A673 (cell line): ENCODE measurements around the gene YKT6. TPM values are rescaled to one million over a fixed set of nuclear protein-coding genes. Genes with fewer than 3 reads are reported as not detected.

ENCODE experiments used
- BruUV-seq: library from RNA; stranded (reverse); fragments of 400-500 nt; replicated peaks from 2 replicates; lab custom pipeline; 2021; lab: Mats Ljungman, UMichigan
- CTCF ChIA-PET: fragments of 300-600 bp; sonication (Branson Sonifier 250); formaldehyde crosslinking; loops from one replicate; lab custom pipeline; 2022; ENCODE audit warnings: antibody characterized with exemption; lab: Charles Lee
- POLR2A ChIA-PET: fragments of 300-600 bp; sonication (Branson Sonifier 250); formaldehyde crosslinking; loops from one replicate; lab custom pipeline; 2022; ENCODE audit warnings: antibody characterized with exemption; ENCODE audit not compliant: low non-redundant PET; lab: Charles Lee
- DNase-seq: peaks from one replicate; pipeline ENCODE4 v3.0.0-alpha.2; 2015; ENCODE audit warnings: low spot score
- H3K27ac ChIP-seq: fragments of 200-600 bp; sonication (generic); 2 replicates; pipeline ENCODE4 v1.5.1; 2016; ENCODE audit warnings: mixed run types, low read depth, mild to moderate bottlenecking, mixed read lengths, antibody characterized with exemption, low read length; ENCODE audit not compliant: poor library complexity, severe bottlenecking
- H3K27me3 ChIP-seq: fragments of 200-600 bp; sonication (generic); replicated peaks from 2 replicates; pipeline ENCODE4 v1.6.1; 2017; ENCODE audit warnings: mixed run types, low read depth, mild to moderate bottlenecking, mixed read lengths, antibody characterized with exemption, low read length; ENCODE audit not compliant: insufficient read depth, poor library complexity
- H3K36me3 ChIP-seq: fragments of 200-600 bp; sonication (generic); 2 replicates; pipeline ENCODE4 v1.6.1; 2016; ENCODE audit warnings: mixed run types, mild to moderate bottlenecking, mixed read lengths, antibody characterized with exemption, low read length; ENCODE audit not compliant: insufficient read depth, poor library complexity, severe bottlenecking
- H3K4me1 ChIP-seq: fragments of 200-600 bp; sonication (generic); 2 replicates; pipeline ENCODE4 v1.6.1; 2017; ENCODE audit warnings: mixed run types, mild to moderate bottlenecking, mixed read lengths, antibody characterized with exemption, low read length; ENCODE audit not compliant: insufficient read depth, poor library complexity, severe bottlenecking
- H3K4me3 ChIP-seq: fragments of 200-600 bp; sonication (generic); 2 replicates; pipeline ENCODE4 v1.5.1; 2016; ENCODE audit warnings: low read depth, mixed run types, mild to moderate bottlenecking, mixed read lengths, low read length; ENCODE audit not compliant: poor library complexity, severe bottlenecking
- H3K9me3 ChIP-seq: fragments of 200-600 bp; sonication (generic); 2 replicates; pipeline ENCODE4 v1.6.1; 2016; ENCODE audit warnings: mixed run types, low read depth, mild to moderate bottlenecking, mixed read lengths, antibody characterized with exemption, low read length; ENCODE audit not compliant: poor library complexity, severe bottlenecking
- EZH2 ChIP-seq: fragments of 200-600 bp; sonication (generic); IDR thresholded peaks from 2 replicates; pipeline ENCODE4 v1.6.1; 2017; ENCODE audit warnings: borderline replicate concordance, low read depth, mild to moderate bottlenecking, mixed read lengths, antibody characterized with exemption, low read length; ENCODE audit not compliant: poor library complexity, severe bottlenecking
- intact Hi-C: fragments of 100-400 bp; cut with micrococcal nuclease; formaldehyde crosslinking; loops from one replicate; pipeline ENCODE4 v1.10.0; 2022; ENCODE audit not compliant: unreplicated experiment
- total RNA-seq: library from RNA; stranded (reverse); gene quantifications from 2 replicates; pipeline ENCODE4 v1.2.3, GENCODE V29; 2021
- TF ChIP-seq, protein P1 (sequence below): fragments of 300-800, 200-600 bp; sonication (generic); conservative IDR thresholded peaks from 2 replicates; pipeline ENCODE4 v1.5.1; 2017; ENCODE audit warnings: low read depth, mild to moderate bottlenecking, antibody characterized with exemption, low read length, moderate library complexity, mixed read lengths

Gene YKT6
- total RNA-seq, 1 experiment from 2014 or later, result 140 TPM

DNA sequence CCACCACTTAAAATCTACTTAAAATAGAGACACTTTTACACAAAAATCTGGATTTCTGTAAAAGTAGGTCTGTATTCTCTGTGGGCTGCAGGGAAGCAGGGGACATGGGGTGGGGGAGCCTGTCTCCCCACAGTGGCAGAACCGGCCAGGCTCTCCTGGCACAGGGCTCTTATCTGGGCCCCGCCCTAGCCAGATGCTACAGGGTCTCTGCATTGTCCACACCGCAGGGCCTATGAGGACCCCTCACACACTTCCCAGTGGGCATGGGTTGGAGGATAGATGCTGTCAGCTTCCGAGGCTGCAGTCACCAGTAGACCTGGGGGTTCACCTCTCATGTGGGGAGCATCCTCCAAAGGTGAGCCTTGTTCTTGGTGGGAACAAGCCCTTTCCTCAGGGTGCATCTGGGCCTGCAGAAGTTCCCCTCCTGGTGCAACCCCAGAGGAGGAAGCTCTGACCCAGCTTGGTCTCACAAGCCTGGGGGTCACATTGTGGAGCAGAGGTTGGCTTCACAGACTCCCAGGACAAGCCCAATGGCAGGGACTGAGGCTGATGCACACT lies 44.2 kb upstream of the YKT6 start:
- intact Hi-C loops, result no loop called here
- DNase-seq, result no peak
- BruUV-seq, result no TSS peak
- H3K4me3 ChIP-seq, result no peak overlapping the region
- H3K27ac ChIP-seq, result no peak overlapping the region
- no peaks in the 10 kb centered on the region for H3K27me3 ChIP-seq
- H3K9me3 ChIP-seq, result no peaks in the 10 kb centered on the region
- ChIA-PET CTCF (no interaction called here), POLR2A (no interaction called here)
- H3K4me1 ChIP-seq, result no peaks in the 10 kb centered on the region
- H3K36me3 ChIP-seq, result no peaks in the 10 kb centered on the region
- TF ChIP-seq EZH2, result no peak

DNA sequence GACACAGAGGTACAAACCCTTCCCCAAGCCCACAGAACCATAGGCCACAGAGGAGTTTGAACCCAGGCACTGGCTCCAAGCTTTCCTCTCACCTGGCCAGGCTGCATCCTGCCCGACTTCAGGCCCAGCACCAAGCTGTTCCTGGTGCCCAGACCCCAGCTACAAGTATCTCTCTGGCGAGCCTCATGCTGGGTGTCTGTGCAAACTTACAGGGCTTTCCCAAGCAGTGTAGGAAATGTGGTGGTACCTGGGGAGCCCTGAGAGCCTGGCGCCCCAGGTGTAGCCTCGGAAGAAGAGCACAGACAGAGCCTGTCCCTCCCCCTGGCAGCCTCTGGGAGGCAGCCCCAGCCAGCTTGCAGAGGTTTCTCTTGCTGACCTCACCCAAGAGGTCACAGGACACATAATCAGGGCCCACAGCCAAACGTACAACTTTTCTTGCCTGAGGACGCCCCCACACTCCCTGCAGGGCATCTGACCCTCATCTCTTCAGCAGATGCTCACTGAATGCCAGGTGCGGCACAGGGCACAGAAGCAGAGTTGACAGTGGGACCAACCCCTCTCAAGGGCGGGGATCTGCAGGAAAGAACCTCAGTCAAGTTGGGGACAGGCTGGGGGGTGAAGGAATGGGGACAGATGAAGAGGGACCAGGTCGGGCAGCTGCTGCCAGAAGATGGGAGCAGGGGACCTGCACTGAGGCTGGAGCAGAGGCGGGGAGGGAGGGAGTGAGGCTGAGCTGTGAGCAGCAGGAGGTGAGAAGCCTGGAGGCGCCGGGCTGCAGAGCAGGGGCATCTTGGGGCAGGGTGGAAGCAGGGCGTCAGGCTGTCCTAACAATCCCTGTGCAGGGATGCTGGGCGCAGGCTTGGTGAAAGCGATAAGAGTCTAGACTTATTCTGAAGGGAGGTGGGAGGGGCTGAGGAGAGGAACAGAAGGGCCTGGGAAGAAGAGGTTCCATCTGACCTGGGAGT lies 43.4 kb upstream of the YKT6 start:
- H3K9me3 ChIP-seq, result no peaks in the 10 kb centered on the region
- CTCF ChIA-PET, result no interaction called here
- BruUV-seq, result no TSS peak
- no peak overlapping the region for H3K27ac ChIP-seq
- H3K4me3 ChIP-seq, result no peak overlapping the region
- H3K4me1 ChIP-seq, result no peaks in the 10 kb centered on the region
- POLR2A ChIA-PET, result no interaction called here
- TF ChIP-seq, protein P1, sequence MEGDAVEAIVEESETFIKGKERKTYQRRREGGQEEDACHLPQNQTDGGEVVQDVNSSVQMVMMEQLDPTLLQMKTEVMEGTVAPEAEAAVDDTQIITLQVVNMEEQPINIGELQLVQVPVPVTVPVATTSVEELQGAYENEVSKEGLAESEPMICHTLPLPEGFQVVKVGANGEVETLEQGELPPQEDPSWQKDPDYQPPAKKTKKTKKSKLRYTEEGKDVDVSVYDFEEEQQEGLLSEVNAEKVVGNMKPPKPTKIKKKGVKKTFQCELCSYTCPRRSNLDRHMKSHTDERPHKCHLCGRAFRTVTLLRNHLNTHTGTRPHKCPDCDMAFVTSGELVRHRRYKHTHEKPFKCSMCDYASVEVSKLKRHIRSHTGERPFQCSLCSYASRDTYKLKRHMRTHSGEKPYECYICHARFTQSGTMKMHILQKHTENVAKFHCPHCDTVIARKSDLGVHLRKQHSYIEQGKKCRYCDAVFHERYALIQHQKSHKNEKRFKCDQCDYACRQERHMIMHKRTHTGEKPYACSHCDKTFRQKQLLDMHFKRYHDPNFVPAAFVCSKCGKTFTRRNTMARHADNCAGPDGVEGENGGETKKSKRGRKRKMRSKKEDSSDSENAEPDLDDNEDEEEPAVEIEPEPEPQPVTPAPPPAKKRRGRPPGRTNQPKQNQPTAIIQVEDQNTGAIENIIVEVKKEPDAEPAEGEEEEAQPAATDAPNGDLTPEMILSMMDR, result no peak
- no peak for TF ChIP-seq EZH2
- no peaks in the 10 kb centered on the region for H3K36me3 ChIP-seq
- DNase-seq, result no peak
- intact Hi-C loops, result no loop called here
- H3K27me3 ChIP-seq, result no peaks in the 10 kb centered on the region

- Histone ChIP-seq H3K27ac (no peak overlapping the region), H3K9me3 (no peaks in the 10 kb centered on the region), H3K4me3 (no peak overlapping the region), H3K36me3 (no peaks in the 10 kb centered on the region), H3K27me3 (no peaks in the 10 kb centered on the region), H3K4me1 (no peaks in the 10 kb centered on the region)
- intact Hi-C loops, result no loop called here
- BruUV-seq, result no TSS peak
- DNase-seq, result no peak
- CTCF ChIA-PET, result no interaction called here
- TF ChIP-seq, protein P1, result no peak
- no peak for TF ChIP-seq EZH2
- POLR2A ChIA-PET, result no interaction called here
These were observed 42.5 kb upstream of the YKT6 start for GRCh38 chr7:44158096-44158872.
